Endometrium (tissue), 2 donors: ENCODE data around the gene EXOC6B.

ENCODE experiments used
- FAIRE-seq: peaks from 2 replicates; lab custom pipeline; 2012; peaks lifted over from hg19 to GRCh38; lab: Jason Lieb, UNC
- donor health status: control.
- donor health status: control.

EXOC6B gene

GRCh38 chr2:72361042-72361441 is 464.8 kb downstream of the EXOC6B start:
- FAIRE-seq: no peak

DNA sequence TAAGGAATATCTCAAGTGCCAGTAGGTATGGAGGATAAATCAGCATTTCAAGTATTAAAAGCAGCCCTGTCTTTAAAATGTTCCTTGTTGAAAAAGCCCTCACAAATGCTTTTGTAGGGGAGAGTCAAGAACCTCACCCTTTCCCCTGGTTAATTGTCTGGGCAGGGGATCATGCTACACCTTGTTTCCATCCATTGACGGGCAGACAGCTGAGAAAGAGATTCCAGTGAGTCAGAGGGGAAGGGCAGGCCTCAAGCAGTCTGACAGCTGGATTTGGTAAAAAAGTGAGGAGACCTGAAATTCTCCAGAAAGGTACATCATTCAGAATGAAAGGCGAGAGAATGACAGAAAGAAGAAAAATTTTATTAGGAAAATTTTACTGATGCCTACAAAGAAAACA is 475.0 kb downstream of the EXOC6B start:
- no peak for FAIRE-seq

DNA sequence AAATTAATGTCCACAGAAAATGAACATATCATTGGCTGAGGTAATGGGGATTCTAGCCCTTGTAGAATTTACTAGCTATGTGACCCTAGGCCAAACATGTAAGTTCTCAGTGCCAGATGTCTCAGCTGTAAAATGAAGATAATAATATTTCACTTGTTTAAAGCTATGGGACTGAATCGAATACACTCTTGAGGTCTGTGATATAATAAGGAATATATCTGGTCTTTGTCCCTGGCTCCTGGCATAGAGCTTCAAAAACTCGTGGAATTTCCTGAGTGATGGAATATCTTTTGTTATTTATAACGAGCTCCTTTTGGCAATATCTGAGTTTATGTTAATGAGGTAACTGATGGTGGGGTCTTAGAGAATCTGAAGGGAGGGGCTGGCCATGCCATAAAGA is 476.8 kb downstream of the EXOC6B start:
- FAIRE-seq: no peak

DNA sequence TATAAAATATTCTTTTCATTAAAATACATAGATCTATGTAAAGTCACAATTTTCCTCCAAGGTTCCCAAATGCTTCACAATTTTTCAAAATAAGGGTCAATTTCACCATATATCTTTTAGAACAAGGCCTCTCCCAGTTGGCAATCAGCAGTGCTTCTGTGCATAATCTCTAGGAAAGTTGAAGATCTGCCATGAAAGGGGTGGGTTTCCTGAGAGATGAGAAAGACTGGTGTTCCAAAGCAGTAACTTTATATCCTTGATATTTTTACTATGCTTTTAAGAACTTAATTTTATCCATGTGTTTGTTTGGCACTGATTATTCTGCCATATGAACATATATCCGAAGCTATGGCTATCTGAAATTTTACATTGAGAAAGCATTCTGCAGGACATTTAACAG is 478.8 kb downstream of the EXOC6B start:
- no peak for FAIRE-seq

DNA sequence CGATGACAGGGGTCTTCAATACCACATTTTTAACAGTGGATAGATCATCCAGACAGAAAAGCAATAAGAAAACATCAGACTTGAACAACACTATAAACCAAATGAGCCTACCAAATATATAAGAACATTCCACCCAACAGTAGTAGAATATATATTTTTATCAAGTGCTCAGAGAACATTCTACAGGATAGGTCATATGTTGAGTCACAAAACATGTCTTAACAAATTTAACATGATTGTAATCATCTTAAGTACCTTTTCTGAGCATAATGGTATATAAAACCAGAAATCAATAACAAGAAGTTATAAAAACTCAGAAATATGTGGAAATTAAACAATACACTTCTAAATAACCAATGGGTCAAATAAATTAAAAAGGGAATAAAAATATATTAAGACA is 484.2 kb downstream of the EXOC6B start:
- no peak for FAIRE-seq

GRCh38 chr2:72340665-72341064 is 485.2 kb downstream of the EXOC6B start:
- no peak for FAIRE-seq

DNA sequence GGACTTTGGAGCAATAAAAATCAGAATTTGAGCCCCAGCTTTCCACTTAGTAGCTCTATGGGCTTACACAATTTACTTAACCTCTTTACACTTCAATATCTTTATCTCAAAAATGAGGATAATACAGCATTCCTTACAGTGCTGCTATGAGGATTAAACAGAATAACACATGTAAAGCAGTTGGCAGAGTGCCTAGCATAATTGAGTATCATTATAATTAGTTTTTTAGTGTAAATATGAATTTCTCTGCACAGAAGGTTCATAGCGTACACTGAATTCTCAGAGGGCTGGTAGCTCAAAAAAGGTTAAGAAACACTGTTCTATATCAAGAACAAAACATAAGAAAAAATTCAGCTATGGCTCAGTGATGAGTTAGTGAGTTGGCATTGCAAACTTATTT is 487.8 kb downstream of the EXOC6B start:
- FAIRE-seq: no peak

GRCh38 chr2:72332720-72333119 is 493.1 kb downstream of the EXOC6B start:
- FAIRE-seq: no peak

- no peak for FAIRE-seq
Observed at GRCh38 chr2:72330652-72331051, 495.2 kb downstream of the EXOC6B start.

DNA sequence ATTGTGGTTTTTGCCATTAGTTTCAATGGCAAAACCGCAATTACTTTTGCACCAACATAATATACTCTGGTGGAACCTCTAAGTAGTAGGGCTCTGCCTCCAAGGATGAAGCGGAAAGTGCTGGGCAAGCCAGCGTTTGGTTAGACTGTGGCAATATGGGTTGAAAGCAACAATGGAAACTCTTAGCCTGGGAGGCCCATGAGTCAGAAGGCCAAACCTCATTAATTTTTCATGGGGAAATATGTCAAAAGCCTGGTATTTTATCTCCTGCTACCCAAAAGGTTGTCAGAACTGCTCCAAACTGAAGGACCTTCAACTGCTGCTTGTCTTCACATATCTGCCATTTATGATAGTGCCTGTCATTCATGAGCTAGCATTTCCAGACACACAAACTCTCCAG is 499.1 kb downstream of the EXOC6B start:
- no peak for FAIRE-seq

DNA sequence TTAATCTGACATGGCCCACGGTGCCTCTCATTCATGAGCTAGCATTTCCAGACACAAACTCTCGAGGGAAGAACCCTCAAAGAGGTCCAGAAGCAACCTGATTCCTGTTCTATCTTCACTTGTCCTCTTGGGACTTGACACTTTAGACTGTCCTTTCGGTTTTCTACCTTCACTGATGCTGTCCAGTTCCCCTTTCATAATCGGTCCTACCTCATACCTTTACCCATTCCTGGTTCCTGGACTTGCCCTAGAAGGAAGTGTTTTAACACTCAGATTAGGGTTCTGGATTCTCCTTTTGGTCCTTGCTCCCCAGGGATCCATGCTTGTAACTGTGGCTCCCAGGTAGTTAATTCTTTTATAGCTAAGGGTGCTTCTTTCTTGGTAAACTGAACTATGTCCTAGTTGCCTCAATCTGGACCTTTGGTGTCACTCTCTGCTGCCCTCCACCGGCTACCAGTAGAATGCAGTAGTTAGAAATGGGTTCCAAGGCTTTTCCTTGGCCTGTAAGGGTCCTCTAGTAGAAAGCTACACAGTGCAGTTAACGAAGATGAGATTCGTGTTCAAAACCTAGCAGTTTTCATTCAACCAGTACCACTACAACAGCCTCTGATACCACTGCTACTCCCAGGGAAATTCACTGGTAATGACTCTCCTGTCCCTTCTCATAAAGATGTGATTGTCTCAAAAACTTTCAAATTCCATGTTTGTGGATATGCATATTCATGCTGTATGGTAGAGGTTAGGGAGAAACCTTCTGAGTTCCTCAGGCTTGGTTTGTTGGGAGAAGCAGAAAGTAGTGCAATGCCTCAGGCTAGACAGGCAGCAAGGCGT is 500.0 kb downstream of the EXOC6B start:
- FAIRE-seq: no peak

DNA sequence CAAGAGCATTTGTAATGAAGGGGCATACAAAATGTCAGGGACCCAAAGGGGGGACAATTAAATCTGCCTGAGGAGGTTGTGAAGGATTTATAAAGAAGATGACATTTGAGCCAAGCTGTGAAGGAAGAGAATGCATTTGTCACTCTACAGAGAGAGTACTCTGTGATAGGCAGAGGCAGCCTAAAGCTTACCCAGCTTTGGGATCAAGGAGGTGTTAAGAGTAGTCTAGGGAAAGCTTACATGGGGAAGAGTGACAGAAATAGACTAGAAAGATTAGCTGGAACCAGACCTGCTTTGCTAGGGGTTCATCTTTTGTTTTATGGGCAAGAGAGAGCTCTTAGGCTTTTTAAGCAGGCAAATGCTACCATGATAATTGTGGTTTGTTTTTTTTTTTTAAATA is 509.1 kb downstream of the EXOC6B start:
- FAIRE-seq: no peak

DNA sequence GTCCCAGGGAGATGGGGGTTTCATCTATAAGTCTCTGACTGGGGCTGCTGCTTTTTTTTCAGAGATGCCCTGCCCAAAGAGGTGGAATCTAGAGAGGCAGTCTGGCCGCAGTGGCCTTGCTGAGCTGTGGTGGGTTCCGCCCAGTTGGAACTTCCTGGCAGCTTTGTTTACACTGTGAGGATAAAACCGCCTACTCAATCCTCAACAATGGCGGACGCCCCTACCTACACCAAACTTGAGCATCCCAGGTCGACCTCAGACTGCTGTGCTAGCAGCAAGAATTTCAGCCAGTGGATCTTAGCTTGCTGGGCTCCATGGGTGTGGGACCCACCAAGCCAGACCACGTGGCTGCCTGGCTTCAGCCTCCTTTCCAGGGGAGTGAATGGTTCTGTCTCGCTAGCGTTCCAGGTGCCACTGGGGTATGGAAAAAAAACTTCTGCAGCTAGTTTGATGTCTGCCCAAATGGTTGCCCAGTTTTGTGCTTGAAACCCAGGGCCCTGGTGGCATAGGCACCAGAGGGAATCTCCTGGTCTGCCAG is 525.6 kb downstream of the EXOC6B start:
- no peak for FAIRE-seq

DNA sequence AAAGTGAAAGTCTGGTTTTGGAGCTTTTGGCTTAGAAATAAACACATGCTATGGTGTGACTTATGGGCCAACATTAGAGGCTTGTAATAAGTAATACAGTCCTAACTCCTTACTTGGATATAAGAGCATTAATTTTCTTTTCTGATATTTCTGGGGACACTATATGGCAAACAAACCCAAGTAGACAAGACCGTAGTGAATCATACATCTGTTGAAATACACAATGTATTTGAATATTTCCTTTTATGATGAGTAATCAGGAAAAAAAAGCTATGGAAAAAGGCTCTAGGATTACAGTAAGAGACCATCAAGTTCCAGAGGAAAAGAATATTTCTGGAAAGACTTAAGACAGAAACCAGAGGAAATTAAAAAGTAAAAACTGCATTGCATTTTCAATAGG is 532.2 kb downstream of the EXOC6B start:
- FAIRE-seq: no peak

GRCh38 chr2:72292433-72292832 is 533.4 kb downstream of the EXOC6B start:
- FAIRE-seq: no peak

- FAIRE-seq: no peak
Observed at GRCh38 chr2:72291059-72291458, 534.8 kb downstream of the EXOC6B start.

DNA sequence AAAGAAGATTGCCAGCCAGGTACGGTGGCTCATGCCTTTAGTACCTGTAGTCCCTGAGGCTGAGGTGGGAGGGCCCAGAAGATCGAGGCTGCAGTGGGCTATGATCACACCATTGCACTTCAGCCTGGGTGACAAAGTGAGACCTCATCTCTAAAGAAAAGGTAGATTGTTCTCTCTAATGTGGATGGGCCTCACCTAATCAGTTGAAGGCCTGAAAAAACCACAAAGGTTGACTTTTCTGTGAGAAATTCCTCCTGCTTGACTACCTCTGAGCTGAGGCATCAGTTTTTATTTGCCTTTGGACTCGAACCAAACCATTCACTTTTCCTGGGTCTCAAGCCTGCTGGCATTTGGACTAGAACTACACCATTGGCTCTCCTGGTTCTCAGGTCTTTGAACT is 536.1 kb downstream of the EXOC6B start:
- FAIRE-seq: no peak

DNA sequence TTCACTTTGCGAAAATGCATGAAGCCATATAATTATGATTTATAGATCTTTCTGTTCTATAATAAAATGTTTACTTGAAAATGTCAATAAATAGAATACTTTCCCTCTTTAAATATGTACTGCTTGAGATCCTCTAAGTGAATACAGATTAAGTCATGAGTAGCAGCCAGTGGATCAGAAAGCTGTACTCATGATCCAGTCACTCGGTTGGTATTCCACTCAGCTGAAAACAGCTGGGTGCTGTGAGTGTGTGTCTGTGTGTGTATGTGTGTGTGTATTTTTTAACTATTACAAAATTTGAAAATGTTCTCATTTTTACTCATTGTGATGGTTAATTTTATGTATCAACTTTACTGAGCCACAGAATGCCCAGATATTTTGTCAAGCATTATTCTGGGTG is 536.5 kb downstream of the EXOC6B start:
- no peak for FAIRE-seq

DNA sequence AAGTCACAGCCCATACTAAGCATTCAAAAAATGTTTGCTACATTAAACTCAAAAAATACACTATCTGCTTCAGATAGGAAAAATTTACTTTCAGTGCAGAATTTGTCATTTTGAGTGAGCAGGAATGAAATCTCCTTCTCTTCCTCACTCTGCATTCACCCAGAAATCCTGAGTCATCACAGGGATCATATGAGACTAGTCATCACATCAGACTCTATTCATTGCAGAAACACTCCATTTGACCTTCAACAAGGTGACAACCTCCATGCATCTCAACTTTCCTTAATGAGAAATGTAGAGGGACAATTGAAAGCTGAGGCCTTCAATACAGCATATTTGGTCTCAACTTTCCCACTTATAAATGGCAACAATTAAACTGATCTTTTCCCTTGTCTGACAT is 547.8 kb downstream of the EXOC6B start:
- no peak for FAIRE-seq

GRCh38 chr2:72276876-72277275 is 549.0 kb downstream of the EXOC6B start:
- FAIRE-seq: no peak

- FAIRE-seq: no peak
Observed at GRCh38 chr2:72276356-72276755, 549.5 kb downstream of the EXOC6B start.

DNA sequence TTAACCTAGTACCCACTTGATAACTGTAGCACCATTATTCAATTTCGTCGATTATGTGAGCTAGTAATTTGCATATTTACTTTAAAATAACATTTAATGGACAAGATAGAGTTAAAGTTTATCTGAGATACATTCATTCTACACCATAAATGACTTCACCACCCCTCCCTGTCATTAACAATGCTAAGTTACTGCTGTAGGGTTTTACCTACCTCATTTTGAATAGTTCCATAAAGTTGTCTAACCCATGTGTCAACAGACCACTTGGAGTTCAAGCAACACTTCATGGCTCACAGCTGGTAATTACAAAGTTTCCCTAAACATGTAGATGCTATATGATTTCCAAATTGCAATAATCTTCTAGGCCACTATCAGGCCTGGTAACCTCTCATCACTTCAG is 550.7 kb downstream of the EXOC6B start:
- FAIRE-seq: no peak

- no peak for FAIRE-seq
Observed at GRCh38 chr2:72274380-72274797, 551.4 kb downstream of the EXOC6B start.

GRCh38 chr2:72273384-72273783 is 552.4 kb downstream of the EXOC6B start:
- FAIRE-seq: no peak
